GM12873 (cell line): ENCODE results near the gene KIF16B.

ENCODE experiments used
- TF ChIP-seq, protein P1 (sequence below): IDR thresholded peaks from 2 replicates; pipeline ENCODE4 v1.5.1; 2012; ENCODE audit warnings: low read depth, mild to moderate bottlenecking, moderate library complexity, low read length, control low read depth; ENCODE audit not compliant: insufficient read depth; ENCODE audit errors: missing control alignments

The KIF16B gene

DNA sequence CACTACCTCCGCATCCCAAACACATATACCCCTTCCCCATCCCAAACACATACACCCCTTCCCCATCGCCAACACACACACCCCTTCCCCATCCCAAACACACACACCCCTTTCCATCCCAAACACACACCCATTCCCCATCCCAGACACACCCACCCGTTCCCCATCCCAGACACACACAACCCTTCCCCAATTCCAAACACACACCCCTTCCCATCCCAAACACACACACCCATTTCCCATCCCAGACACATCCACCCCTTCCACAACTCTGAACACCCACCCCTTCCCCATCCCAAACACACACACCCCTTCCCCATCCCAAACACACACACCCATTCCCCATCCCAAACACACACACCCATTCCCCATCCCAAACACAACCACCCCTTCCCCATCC, 314.5 kb downstream of the KIF16B start:
- TF ChIP-seq, protein P1, sequence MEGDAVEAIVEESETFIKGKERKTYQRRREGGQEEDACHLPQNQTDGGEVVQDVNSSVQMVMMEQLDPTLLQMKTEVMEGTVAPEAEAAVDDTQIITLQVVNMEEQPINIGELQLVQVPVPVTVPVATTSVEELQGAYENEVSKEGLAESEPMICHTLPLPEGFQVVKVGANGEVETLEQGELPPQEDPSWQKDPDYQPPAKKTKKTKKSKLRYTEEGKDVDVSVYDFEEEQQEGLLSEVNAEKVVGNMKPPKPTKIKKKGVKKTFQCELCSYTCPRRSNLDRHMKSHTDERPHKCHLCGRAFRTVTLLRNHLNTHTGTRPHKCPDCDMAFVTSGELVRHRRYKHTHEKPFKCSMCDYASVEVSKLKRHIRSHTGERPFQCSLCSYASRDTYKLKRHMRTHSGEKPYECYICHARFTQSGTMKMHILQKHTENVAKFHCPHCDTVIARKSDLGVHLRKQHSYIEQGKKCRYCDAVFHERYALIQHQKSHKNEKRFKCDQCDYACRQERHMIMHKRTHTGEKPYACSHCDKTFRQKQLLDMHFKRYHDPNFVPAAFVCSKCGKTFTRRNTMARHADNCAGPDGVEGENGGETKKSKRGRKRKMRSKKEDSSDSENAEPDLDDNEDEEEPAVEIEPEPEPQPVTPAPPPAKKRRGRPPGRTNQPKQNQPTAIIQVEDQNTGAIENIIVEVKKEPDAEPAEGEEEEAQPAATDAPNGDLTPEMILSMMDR = no peak

DNA sequence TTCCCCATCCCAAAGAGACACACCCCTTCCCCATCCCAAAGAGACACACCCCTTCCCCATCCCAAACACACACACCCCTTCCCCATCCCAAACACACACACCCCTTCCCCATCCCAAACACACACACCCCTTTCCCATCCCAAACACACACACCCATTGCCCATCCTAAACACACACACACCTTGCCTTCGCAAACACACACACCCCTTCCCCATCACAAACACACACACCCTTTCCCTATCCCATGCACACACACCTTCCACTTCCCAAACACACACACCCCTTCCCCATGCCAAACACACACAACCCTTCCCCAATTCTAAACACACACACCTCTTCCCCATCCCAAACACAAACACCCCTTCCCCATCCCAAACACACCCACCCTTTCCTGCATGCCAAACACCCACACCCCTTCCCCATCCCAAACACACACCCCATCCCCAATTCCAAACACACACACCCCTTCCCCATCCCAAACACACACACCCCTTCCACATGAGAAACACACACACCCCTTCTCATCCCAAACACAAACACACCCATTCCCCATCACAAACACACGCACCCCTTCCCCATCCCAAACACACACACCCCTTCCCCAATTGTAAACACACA, 315.3 kb downstream of the KIF16B start:
- TF ChIP-seq, protein P1 = no peak

DNA sequence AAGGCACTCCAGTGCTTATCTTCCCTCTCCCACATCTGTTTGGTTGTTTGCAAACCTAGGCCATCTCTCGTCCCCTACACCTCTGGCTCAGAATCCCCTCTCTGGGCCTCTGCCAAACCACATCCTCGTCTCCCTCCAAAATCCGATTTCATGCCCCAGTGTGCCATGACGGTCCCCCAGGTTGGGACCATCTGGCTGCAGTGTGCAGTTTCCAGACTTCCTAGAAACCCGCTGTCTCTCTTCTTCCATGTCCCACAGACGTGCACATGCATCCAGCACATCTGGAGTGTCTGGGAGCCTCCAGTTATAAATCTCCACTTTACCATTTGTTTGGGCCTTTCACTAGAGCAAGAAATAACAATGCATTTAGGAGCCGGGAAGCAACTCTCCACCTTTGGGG, 316.2 kb downstream of the KIF16B start:
- TF ChIP-seq, protein P1 = no peak

DNA sequence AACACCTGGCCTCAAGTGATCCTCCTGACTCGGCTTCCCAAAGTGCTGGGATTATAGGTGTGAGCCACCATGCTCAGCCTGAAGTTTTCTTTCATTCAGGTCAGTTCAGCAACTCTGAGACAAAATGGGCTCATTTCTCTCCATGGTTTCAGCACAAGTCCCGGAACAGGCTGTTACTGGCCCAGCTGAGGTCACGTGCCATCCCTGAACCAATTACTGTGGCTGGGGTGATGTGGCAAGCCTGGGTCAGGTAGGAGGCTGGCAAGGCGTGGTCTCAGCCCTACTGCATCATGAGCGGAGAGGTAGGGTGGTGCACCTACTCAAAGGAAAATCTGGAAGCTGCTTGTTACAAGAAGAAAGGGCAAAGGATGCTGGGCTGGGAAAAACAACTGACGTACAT, 326.4 kb downstream of the KIF16B start:
- TF ChIP-seq, protein P1 = no peak

DNA sequence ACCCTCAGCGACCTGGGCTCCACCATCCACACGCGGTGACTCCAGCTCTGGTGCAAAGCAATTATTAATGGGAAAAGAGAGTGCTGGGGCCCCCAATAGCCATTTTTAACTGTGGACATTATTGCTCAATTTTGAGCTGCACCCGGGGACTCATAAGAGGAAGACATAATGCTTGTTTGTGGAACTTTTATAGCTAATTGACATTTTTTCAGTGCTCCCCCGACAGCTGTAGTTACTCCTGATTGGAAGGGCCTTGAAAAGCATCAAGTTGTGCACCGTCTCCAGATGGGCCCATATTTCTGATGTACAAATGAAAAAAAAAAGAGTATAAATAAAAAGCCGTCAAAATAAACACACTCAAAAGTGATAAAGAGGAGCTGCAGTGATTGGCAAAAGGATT, 327.0 kb downstream of the KIF16B start:
- TF ChIP-seq, protein P1 = no peak

DNA sequence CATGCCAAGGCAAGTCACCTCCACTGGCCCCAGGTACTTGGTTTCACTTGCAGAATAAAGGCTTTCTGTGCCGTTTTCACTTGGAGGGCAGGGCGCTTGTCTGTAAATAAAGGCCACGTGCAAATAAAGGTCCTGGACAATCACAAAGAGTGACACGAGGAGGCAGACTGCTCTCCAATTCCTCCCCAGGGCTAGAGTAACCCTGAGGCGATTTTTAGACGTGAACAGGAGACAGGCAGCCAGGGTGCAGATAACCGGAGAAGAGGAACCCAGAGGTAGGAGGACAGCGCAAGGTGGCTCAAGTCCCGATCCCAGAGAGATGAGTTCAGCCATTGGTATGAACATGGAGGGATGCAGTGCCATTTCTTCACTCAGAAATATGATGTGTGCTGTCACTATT, 327.4 kb downstream of the KIF16B start:
- TF ChIP-seq, protein P1 = no peak

DNA sequence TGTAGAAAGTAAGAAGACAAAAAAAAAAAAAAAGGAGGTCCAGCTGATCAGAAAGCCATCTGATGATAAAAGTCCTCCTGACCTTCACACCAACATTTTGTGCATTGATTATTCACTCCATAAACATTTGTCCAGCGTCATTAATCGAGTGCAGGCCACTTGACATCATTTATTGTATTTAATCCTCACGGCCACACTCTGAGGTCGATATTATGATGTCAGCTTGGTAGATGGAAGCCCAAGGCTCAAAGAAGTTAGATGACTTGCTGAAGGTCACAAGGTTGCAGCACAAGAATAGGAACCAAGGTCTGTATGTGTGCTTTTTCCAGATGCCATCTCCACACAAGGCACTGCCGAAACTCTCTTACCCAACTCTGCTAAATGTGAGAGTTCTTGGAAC, 328.4 kb downstream of the KIF16B start:
- TF ChIP-seq, protein P1 = no peak
